ENCODE measurements around the gene ETV6.

DNA sequence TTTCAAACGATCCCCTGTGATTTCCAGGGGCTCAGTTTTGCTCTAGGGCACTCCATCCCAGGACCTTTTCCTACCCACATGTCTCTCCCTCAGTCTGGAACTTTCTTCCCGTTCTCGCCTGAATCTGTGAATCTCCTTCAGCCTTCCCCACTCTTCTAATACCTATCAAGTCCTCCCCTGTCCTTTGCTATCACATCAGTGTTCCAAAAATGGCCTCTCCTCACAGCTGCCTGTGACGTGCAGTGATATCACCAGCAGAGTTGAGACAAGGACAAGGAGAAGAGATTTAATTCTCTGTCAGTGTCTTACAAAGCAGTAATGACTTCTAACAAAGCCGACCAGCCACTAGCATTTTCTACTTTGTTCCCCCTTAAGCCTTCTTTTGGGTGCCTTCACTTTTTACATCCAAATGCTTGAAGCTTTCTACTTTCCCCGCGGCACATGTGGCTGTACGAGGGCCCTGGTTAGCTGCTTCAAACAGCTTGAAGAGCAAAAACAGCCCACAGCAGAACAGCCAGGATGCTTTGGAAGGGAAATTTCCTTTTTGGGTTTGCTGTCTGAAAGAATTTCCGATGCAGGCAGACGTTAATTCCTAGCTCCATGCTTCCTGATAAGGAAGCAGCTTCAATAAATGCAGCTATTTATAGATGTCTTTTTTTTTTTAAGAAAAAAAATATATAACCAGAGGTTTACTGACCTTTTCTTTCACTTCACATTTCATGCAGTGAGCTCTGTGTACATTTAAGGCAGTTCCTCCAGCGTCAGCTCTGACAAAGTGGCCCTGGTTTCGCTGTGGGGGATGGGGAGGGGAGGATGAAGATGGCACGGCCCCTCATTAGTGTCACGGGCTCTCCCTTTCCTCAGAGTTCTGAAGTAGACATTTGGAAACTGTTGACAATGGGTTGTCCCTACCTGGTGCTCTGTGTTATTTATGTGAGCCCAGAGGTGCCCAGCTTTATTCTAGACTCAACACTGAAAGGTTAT, 109.3 kb downstream of the ETV6 start:
- TF ChIP-seq, protein P1, sequence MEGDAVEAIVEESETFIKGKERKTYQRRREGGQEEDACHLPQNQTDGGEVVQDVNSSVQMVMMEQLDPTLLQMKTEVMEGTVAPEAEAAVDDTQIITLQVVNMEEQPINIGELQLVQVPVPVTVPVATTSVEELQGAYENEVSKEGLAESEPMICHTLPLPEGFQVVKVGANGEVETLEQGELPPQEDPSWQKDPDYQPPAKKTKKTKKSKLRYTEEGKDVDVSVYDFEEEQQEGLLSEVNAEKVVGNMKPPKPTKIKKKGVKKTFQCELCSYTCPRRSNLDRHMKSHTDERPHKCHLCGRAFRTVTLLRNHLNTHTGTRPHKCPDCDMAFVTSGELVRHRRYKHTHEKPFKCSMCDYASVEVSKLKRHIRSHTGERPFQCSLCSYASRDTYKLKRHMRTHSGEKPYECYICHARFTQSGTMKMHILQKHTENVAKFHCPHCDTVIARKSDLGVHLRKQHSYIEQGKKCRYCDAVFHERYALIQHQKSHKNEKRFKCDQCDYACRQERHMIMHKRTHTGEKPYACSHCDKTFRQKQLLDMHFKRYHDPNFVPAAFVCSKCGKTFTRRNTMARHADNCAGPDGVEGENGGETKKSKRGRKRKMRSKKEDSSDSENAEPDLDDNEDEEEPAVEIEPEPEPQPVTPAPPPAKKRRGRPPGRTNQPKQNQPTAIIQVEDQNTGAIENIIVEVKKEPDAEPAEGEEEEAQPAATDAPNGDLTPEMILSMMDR (IDR thresholded peaks at IDR 0.05): no peak
- TF ChIP-seq ZFX (IDR thresholded peaks at IDR 0.05; ENCODE audit: borderline replicate concordance): no peak
